GM12878 (cell line): ENCODE data around the gene TBCA. TPM values are rescaled to one million over a fixed set of nuclear protein-coding genes. Genes with fewer than 3 reads are reported as not detected.

Experiments
- ATAC-seq: fragments of 200-7000 bp; cut with Tn5 transposase; 3 replicates; pipeline ENCODE4 v1.9.1; 2020; ENCODE audit warnings: mild to moderate bottlenecking, moderate library complexity
- BruUV-seq: library from RNA; stranded (reverse); fragments of 400-500 nt; replicated peaks from 2 replicates; lab custom pipeline; 2021; lab: Mats Ljungman, UMichigan
- CTCF ChIA-PET: fragments of 300-600 bp; sonication (Branson Sonifier 250); formaldehyde crosslinking; extraction: SDS; loops from one replicate; lab custom pipeline; 2021; ENCODE audit warnings: inconsistent platforms; lab: Yijun Ruan, JAX
- POLR2A ChIA-PET: fragments of 350-600 bp; formaldehyde crosslinking; extraction: SDS; loops from one replicate; lab custom pipeline; 2021; ENCODE audit warnings: inconsistent platforms; lab: Charles Lee
- RAD21 ChIA-PET: fragments of 300-600 bp; sonication (Branson Sonifier 250); formaldehyde crosslinking; loops from one replicate; lab custom pipeline; 2023; ENCODE audit warnings: antibody characterized with exemption; ENCODE audit not compliant: unreplicated experiment; lab: Charles Lee
- SMC1A ChIA-PET: fragments of 300-600 bp; sonication (Branson Sonifier 250); formaldehyde crosslinking; loops from one replicate; lab custom pipeline; 2023; ENCODE audit not compliant: unreplicated experiment, uncharacterized antibody; lab: Charles Lee
- DNase-seq: peaks from one replicate; pipeline ENCODE4 v3.0.0-alpha.2; 2011; ENCODE audit warnings: low read depth, low spot score
- FAIRE-seq: peaks from 3 replicates; lab custom pipeline; 2011; peaks lifted over from hg19 to GRCh38; lab: Jason Lieb, UNC
- H2AFZ ChIP-seq: 2 replicates; pipeline ENCODE4 v1.6.0; 2011; ENCODE audit warnings: low read depth, low read length, control low read depth; ENCODE audit not compliant: control insufficient read depth
- H3K27ac ChIP-seq: 2 replicates; pipeline ENCODE4 v1.5.1; 2011; ENCODE audit warnings: control low read depth; ENCODE audit not compliant: control insufficient read depth, insufficient read depth
- H3K27me3 ChIP-seq, 2 experiments: replicated peaks in 1 of 2; 2 replicates each; pipeline versions ENCODE4 v1.6.0 to v1.6.1; 2011; ENCODE audit warnings: low read length in 1 of 2; ENCODE audit not compliant: control insufficient read depth in 2 of 2, insufficient read depth in 2 of 2
- H3K36me3 ChIP-seq, 2 experiments: 2 replicates each; pipeline ENCODE4 v1.5.1; 2011; ENCODE audit warnings: low read length in 1 of 2; ENCODE audit not compliant: control insufficient read depth in 2 of 2, insufficient read depth in 2 of 2
- H3K4me1 ChIP-seq: 2 replicates; pipeline ENCODE4 v1.6.1; 2011; ENCODE audit warnings: mild to moderate bottlenecking, low read length, moderate library complexity, mixed read lengths; ENCODE audit not compliant: control insufficient read depth, insufficient read depth
- H3K4me2 ChIP-seq: 2 replicates; pipeline ENCODE4 v1.6.0; 2011; ENCODE audit warnings: control low read depth; ENCODE audit not compliant: control insufficient read depth, insufficient read depth
- H3K4me3 ChIP-seq: fragments of 200-600 bp; sonication (generic); 2 replicates; pipeline ENCODE4 v1.5.1; 2016
- H3K79me2 ChIP-seq: 2 replicates; pipeline ENCODE4 v1.6.0; 2011; ENCODE audit warnings: low read length; ENCODE audit not compliant: control insufficient read depth, insufficient read depth
- H3K9ac ChIP-seq: 2 replicates; pipeline ENCODE4 v1.8.0; 2011; ENCODE audit warnings: low read length, control low read depth, mixed read lengths; ENCODE audit not compliant: control insufficient read depth, insufficient read depth
- H3K9me3 ChIP-seq: replicated peaks from 3 replicates; pipeline ENCODE4 v1.5.1; 2011; ENCODE audit warnings: mild to moderate bottlenecking, low read length; ENCODE audit not compliant: control insufficient read depth, insufficient read depth
- H4K20me1 ChIP-seq: 2 replicates; pipeline ENCODE4 v1.6.0; 2011; ENCODE audit not compliant: control insufficient read depth, insufficient read depth
- BCLAF1 ChIP-seq: fragments of 450-650 bp; IDR thresholded peaks from 2 replicates; pipeline ENCODE4 v1.6.1; 2017; ENCODE audit warnings: antibody characterized with exemption, mild to moderate bottlenecking, moderate library complexity
- CBFB ChIP-seq: IDR thresholded peaks from 2 replicates; pipeline ENCODE4 v1.6.1; 2016; ENCODE audit warnings: antibody characterized with exemption, low read depth
- HDGF ChIP-seq: fragments of 450-650 bp; IDR thresholded peaks from 2 replicates; pipeline ENCODE4 v1.6.1; 2016; ENCODE audit warnings: antibody characterized with exemption
- PBX3 ChIP-seq: IDR thresholded peaks from 2 replicates; pipeline ENCODE4 v1.6.1; 2011; ENCODE audit warnings: mild to moderate bottlenecking, low read depth, low read length, moderate library complexity; ENCODE audit not compliant: insufficient replicate concordance
- PKNOX1 ChIP-seq: fragments of 450-650 bp; IDR thresholded peaks from 2 replicates; pipeline ENCODE4 v1.6.1; 2016; ENCODE audit warnings: mild to moderate bottlenecking
- WRNIP1 ChIP-seq: IDR thresholded peaks from 2 replicates; pipeline ENCODE4 v1.6.1; 2011; ENCODE audit warnings: low read depth, low read length, improper control_type of control experiment, borderline replicate concordance
- YY1 ChIP-seq: IDR thresholded peaks from 2 replicates; pipeline ENCODE4 v1.6.1; 2011; ENCODE audit warnings: low read depth, mild to moderate bottlenecking, low read length
- WGBS: methylation state at CpG from one replicate; pipeline ENCODE4 v1.1.6; 2016; ENCODE audit warnings: low lambda C conversion rate; ENCODE audit not compliant: insufficient replicate concordance, insufficient coverage; ENCODE audit errors: missing lambda C conversion rate; 5-methylcytosine and 5-hydroxymethylcytosine counted together
- in situ Hi-C: fragments of 300-500 bp; cut with MboI; formaldehyde crosslinking; loops from 9 replicates; pipeline ENCODE4 v1.14.3; 2018; ENCODE audit warnings: mixed read lengths
- intact Hi-C: fragments of 100-400 bp; cut with micrococcal nuclease; formaldehyde crosslinking; loops from one replicate; pipeline ENCODE4 v1.14.2; 2022; ENCODE audit not compliant: unreplicated experiment
- polyA plus RNA-seq, 11 experiments: library from polyadenylated mRNA; depleted of rRNA in 4 of 11; unstranded in 6 of 11; stranded (reverse) in 5 of 11; fragments of >200 nt; fragmentation: Nextera tagmentation in 4 of 11; fragmentation: Illumina TruSeq in 1 of 11; extraction: Ambion mirVana in 4 of 11; extraction: Trizol in 1 of 11; gene quantifications; 1 replicate in 1 of 11; 2 replicates in 10 of 11; pipeline versions ENCODE4 v1.2.1 to v1.2.3, GENCODE V29; 2011 to 2016; ENCODE audit warnings: inconsistent platforms in 2 of 11, missing spikeins in 2 of 11, low read depth in 1 of 11
- total RNA-seq, 4 experiments: library from RNA; depleted of rRNA in 3 of 4; stranded (reverse); fragments of >200 nt in 3 of 4; fragmentation: Illumina TruSeq in 1 of 4; extraction: Trizol in 1 of 4; gene quantifications; 2 replicates each; pipeline versions ENCODE4 v1.2.1 to v1.2.3, GENCODE V29; 2013 to 2021

The TBCA gene
- total and polyA plus RNA-seq, 10 of the 15 experiments (the other 5 are each of a cell fraction or from before 2014, with no cell fraction given): 86.3 to 647 (median 294) TPM

- no peak for TF ChIP-seq BCLAF1
These were observed 541 bp upstream of the TBCA start (continued) for GRCh38 chr5:77776554-77777206.

GRCh38 chr5:77774981-77775789, 954 bp downstream of the TBCA start:
- H3K9me3 ChIP-seq: peaks cover 4% of the 10 kb centered on the region; the same call in 2 of the 3 replicates
- 0 out of 4 replicates have a peak, but pooled peaks cover 0 to 3% of the 10 kb centered on the region in 2 experiments for H3K36me3 ChIP-seq
- no peak for DNase-seq
- intact Hi-C loops: loop anchor here (5.0 to 10.0 kb wide), 4 partner anchors 53 to 213 kb away; no protein-coding TSS in a partner anchor
- CTCF ChIA-PET: interaction anchor here (0.7 to 1.3 kb wide), 4 partner anchors 142 to 234 kb away, joined by 3 to 4 read pairs (median 4); no protein-coding TSS in a partner anchor
- peak; percentile 9 for ATAC-seq
- no peak for FAIRE-seq
- peak overlapping the region; percentile 95 for H3K27ac ChIP-seq
- H3K9ac ChIP-seq: peak overlapping the region; percentile 98
- RAD21 ChIA-PET: interaction anchor here (0.7 to 2.7 kb wide), 9 partner anchors 9 to 195 kb away, joined by 3 to 15 read pairs (median 4); no protein-coding TSS in a partner anchor
- TF ChIP-seq WRNIP1 (no peak), HDGF (peak; percentile 55; the same call in 1 of the 2 replicates), YY1 (peak; percentile 61; the same call in 1 of the 2 replicates), CBFB (peak; percentile 20; the same call in 1 of the 2 replicates), PBX3 (peak; percentile 54), PKNOX1 (peak; percentile 77)
- TF ChIP-seq, all 136 proteins: peak for 5
- H3K79me2 ChIP-seq: peaks cover 59% of the 10 kb centered on the region
- POLR2A ChIA-PET: interaction anchor here (0.6 to 1.8 kb wide), 11 partner anchors 21 to 308 kb away, joined by 3 to 8 read pairs (median 4); no protein-coding TSS in a partner anchor
- H3K4me1 ChIP-seq: peaks cover 4% of the 10 kb centered on the region; the same call in 1 of the 2 replicates
- no peaks in the 10 kb centered on the region for H3K27me3 ChIP-seq
- WGBS: under 1% methylated on average over 13 of the region's 13 CpGs
- no peaks in the 10 kb centered on the region for H4K20me1 ChIP-seq
- SMC1A ChIA-PET: interaction anchor here (0.7 to 3.4 kb wide), 22 partner anchors 9 to 744 kb away, joined by 3 to 13 read pairs (median 4); no protein-coding TSS in a partner anchor
- BruUV-seq: TSS peak; percentile 58
- peak overlapping the region; percentile 99 for H2AFZ ChIP-seq
- in situ Hi-C loops: no loop called here
- H3K4me2 ChIP-seq: peak overlapping the region; percentile 94
- H3K4me3 ChIP-seq: peak overlapping the region; percentile 89
